DMS153 treated with DMSO at 0.1 percent for 48 hours (cell line): Measurements from ENCODE around the gene YEATS2.

Source experiments
- DNase-seq: peaks from one replicate; lab custom pipeline; 2025; ENCODE audit not compliant: unreplicated experiment; lab: John Stamatoyannopoulos, UW

YEATS2 gene

DNA sequence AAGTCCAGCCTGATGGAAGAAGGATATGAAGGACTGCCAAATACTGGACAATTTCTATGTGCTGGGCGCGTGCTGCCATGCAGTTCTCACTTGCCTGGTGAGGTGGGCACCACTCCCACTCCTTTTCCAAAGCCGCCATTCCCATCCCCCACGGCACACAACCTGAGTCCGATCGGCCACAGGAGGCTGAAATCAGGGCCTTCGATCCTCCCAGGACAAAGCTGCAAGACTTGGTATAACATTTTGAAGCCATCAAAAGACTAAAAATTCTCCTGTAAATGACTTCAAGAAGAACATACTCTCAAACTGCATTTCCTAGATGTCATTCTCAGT, 130.9 kb downstream of the YEATS2 start:
- DNase-seq = no peak

DNA sequence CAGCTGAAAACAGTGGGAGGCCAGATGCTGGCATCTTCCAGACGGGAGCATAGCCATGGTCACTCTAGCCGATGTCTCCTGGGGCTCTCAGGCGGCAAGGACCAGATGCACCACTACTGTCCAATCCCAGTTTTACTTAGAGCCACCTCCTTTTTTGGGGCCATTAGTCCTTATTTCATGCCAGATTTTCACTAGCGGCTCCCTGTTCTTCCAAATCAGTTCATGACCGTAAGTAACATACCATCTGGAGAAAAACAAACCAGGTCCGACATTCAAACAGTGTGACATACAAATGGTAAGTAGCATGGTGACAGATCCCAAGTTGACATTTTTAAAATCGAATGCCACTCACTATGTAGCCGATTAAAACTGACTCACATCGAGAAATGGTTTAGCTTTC, 131.9 kb downstream of the YEATS2 start:
- DNase-seq = no peak

- no peak for DNase-seq
Measured at GRCh38 chr3:183830187-183830586, 132.6 kb downstream of the YEATS2 start.

DNA sequence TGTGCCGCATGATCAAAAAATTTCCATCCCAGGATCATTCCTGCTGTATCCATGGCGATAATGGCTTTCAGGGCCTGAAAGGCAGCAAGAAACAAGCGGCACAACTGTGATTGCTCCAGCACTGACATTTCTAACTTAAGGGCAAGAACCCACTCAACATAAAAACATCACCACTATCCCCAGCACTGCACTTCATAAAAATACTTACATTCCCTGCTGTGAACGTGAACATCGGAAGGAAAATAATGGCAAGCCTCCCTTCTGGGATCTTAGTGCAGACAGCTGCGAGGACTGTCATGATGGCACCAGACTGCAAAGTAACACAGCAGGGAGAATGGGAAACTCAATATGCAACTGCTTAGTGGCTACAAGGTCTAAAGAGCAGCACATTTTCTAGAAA, 135.9 kb downstream of the YEATS2 start:
- no peak for DNase-seq

GRCh38 chr3:183837390-183837789, 139.8 kb downstream of the YEATS2 start:
- DNase-seq = no peak

DNA sequence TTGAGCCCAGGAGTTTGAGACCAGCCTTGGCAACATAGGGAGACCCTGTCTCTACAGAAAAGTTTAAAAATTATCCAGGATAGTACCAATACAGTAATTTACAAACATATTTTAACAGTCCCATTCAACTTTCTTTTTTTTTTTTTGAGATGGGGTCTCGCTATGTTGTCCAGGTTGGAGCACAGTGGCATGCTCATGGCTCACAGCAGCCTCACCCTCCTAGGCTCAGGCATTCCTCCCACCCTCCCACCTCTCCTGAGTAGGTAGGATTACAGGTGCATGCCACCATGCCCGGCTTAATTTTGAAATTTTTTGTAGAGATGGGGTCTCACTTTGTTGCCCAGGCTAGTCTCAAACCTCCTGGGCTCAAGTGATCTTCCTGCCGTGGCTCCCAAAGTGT, 140.3 kb downstream of the YEATS2 start:
- no peak for DNase-seq

GRCh38 chr3:183839751-183840150, 142.2 kb downstream of the YEATS2 start:
- no peak for DNase-seq

GRCh38 chr3:183844606-183845005, 147.0 kb downstream of the YEATS2 start:
- DNase-seq = no peak

DNA sequence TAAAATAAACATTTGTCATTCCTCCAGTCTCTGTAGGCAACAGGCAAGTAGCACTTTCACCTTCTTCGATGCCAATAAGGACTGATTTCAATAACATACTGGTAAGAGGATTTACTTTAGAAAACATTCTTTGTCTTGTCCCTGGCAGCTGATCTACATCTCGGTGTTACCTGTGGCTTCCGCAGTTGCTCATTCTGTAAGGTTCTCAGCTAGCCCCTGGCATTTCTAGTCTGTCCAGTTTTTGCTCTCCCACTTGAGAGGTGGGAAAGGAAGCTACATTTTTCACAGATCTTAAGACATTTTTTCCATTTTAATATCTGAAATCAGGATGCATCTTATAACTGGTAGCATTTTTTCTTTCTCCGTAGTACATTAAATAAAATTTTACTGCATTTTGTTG, 147.5 kb downstream of the YEATS2 start:
- DNase-seq = no peak

- no peak for DNase-seq
Measured at GRCh38 chr3:183845608-183846288, 148.2 kb downstream of the YEATS2 start.

DNA sequence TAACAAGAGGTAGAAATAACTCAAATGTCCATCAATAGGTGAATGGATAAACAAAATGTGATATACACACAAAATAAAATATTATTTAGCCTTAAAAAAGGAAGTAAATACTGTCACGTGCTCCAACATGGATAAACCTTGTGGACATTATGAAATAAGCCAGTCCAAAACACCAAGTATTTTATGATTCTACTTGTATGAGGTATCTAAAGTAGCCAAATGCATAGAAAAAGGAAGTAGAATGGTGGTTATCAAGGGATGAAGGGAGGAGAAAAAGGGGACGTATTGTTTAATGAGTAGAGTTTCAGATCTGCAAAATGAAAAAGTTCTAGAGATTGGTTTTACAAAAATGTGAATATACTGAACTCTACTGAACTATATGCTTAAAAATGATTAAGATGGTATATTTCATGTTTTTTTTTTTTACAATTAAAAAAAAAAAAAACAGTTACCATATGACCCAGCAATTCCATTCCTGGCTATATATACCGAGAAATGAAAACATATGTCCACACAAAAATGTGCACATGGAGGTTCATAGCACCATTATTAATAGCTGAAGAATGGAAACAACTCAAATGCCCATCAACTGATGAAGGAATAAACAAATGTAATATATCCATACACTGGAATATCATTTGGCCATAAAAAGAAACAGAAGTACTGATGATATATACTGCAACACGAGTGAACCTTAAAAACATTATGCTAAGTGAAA, 156.9 kb downstream of the YEATS2 start:
- no peak for DNase-seq

DNA sequence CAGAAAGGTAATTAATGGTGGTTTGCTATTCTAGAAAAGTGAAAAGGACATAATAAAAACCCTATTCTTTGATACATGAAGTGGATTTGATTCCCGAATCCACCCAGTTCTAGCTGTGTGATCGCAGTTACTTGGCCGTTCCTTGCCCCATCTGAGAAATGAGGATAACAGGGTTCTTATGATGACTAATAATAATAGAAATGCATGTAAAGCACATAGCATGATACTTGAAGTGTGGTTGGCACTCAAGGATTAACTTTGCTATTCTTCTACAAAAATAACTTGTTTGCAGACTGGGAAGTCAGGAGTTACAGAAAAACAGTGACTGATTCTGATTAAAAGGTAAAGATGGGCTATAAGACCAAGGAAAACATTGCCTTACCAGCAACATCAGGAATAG, 160.3 kb downstream of the YEATS2 start:
- no peak for DNase-seq
